ENCODE data around the gene UBTF.

Gene UBTF, protein sequence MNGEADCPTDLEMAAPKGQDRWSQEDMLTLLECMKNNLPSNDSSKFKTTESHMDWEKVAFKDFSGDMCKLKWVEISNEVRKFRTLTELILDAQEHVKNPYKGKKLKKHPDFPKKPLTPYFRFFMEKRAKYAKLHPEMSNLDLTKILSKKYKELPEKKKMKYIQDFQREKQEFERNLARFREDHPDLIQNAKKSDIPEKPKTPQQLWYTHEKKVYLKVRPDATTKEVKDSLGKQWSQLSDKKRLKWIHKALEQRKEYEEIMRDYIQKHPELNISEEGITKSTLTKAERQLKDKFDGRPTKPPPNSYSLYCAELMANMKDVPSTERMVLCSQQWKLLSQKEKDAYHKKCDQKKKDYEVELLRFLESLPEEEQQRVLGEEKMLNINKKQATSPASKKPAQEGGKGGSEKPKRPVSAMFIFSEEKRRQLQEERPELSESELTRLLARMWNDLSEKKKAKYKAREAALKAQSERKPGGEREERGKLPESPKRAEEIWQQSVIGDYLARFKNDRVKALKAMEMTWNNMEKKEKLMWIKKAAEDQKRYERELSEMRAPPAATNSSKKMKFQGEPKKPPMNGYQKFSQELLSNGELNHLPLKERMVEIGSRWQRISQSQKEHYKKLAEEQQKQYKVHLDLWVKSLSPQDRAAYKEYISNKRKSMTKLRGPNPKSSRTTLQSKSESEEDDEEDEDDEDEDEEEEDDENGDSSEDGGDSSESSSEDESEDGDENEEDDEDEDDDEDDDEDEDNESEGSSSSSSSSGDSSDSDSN

DNA sequence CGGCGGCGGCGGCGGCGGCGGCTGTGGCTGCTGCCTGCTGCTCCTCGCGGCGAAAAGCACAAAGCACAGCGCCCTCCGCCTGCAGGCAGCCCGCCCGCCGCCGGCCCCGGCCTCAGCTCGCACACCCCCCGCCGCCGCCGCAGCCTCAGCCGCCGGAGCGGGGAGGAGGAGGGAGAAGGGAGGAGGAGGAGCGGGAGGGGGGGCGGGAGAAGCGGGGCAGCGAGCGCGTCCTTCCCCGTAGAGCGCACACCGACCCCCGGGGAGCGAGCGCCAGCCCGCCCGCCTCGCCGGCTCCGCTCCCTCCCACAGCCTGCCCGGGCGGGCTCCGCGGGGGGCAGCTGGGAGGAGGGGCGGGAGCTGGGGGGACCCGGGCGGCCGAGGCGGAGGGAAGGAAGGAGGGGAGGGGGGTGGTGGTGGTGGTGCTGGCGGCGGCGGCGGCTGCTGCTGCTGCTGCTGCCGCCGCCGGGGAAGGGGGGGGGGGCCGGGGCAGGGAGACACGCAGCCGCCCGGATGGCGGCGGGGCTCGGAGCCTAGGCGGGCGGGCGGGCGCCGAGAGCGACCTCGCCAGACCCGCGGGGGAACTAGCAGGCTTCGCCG is at the start of gene UBTF:
Gene UBTF (minus strand): TSS at position 60 of the 597 bp plus-strand sequence. CDS start 1,446 bp downstream, outside the sequence.
- peak; percentile 45 for DNase-seq

DNA sequence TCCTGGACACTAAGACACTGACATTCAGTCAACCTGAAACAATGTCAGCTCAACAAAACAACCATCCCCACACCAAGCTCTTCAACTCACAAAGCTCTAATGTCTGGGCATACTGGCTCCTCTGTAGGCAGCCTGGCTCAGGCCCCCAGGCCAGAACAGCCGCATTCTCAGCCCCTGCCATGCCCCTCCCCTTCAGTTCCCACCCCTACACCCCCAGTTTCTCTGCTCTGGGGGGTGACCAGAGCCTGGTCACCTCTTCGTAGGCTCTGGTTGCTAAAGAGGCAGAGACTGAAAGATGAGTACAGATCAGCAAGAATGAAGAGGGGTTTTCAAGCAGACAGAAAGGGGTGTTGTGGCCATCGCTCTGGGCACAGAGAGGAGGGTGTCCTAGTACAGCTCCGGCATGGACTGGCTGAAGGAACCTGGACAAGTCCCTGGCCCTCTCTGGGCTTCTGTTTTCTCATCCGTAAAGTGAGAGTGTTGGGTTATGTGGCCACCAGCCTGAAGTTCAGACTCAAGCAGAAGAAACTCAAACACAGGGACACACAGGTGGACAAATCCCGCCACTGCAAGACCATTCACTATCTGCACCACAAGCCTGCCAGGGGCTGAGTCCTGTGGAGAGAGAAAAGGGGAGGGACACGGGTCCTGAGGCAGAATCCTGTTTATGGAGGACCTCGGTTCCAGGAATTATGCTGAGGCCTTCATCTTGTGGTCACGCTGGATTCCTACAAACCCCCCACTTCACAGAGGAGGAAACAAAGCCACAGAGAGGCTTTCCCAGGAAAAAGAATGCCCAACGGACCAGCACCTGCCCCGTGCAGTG is 49.4 kb upstream of the UBTF start:
- DNase-seq, result no peak

DNA sequence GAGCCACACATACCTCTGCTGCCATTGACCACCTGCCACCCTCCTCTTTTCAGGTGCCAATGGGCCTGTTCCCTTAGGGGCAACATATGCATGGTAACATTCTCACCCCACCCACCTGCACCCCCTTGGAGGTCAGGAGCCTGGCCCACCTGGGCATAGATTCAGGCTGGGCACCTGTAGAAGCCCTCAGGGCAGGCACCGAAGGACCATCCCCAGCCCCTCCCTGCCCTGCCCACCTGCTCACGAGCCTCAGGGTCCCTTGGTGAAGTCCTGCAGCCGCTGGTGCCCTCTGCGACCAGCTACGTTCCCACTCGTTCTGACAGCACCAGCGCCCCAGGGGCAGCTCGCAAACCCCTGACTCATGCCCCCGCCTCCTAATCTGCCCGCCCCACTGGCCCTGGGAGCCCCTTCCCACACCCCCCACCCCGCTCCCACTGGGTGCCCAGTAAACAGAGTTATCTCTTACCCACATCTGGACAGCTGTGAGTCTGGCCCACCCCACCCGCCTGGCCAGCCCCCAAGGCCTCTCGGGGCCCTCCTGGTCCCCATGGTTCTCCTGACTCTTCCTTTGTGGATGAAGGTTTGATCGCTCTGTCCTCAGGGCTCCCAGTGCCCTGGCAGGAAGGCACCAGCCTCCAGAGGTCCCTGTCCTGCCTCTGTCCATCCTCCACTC is 48.5 kb upstream of the UBTF start, which contains the start of gene SLC4A1:
Gene SLC4A1 (minus strand): TSS at position 318 of the 673 bp plus-strand sequence. CDS start 5,269 bp downstream, outside the sequence.
- no peak for DNase-seq

DNA sequence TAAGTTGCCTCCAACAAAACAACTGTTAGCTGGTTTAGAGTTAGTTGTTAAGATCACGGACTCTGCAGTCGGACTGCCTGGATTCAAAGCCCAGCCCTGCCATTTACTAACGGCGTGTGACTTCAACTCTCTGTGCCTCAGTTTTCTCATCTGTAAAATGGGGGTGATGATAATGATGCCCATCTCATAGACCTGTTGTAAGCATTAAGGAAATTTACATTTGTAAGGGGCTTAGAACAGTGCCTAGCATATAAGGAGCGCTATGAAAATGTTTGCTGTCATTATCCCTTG is 47.6 kb upstream of the UBTF start:
- no peak for DNase-seq

DNA sequence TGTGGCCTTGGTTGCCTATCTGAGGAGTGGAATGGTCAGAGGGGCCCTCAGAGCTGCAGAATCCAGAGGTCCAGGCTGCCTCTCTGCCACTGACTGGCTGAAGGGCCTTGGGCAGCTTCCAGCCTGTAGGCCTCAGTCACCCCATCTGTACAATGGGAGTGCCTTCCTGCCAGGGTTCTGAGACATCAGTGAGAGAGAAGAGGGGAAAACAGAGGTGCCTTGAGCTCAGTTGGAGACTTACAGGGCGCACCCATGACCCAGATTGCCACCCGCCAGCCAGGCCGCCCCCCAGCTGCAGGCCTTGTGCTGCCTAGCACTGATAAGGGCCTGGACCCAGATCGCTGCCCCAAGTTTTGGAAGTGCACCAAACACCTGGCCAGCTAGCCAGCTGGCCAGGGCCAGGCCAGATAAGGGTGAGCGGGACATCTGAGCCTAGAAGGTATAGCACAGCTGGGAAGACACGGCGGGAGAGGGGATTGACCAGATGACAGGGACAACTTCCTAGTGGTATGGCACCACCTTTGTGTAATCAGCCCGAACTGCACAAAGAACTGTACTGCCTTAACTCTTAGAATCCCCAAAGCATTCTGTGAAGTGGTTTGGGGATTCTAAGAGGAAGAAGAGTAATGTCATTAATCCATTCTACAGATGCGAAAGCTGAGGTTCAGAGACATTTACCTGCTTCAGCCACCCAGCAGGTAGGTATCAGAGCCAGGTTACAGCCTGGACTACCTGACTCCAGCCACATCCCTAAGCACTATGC is 47.1 kb upstream of the UBTF start:
- no peak for DNase-seq

DNA sequence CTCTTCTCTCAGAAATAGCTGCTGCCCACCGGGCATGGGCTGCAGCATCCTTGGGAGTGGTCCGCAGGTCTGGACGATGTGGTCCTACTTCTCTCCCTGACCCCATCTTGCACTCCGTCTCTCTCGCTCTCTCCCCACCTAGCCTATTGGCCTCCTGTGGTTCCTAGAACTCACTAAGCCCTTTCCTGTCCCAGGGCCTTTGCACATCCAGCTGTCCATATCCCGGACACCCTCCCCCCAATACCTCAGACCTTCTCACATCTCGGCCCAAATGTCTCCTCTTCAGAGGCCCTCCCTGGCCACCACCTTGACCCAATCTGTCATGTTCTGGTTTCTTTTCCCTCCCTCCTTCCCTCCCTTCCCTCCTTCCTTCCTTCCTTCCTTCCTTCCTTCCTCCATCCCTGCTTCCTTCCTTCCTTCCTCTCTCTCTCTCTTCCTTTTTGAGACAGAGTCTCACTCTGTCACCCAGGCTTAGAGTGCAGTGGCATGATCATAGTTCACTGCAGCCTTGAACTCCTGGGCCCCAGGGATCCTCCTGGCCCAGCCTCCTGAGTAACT is 43.9 kb upstream of the UBTF start:
- no peak for DNase-seq

DNA sequence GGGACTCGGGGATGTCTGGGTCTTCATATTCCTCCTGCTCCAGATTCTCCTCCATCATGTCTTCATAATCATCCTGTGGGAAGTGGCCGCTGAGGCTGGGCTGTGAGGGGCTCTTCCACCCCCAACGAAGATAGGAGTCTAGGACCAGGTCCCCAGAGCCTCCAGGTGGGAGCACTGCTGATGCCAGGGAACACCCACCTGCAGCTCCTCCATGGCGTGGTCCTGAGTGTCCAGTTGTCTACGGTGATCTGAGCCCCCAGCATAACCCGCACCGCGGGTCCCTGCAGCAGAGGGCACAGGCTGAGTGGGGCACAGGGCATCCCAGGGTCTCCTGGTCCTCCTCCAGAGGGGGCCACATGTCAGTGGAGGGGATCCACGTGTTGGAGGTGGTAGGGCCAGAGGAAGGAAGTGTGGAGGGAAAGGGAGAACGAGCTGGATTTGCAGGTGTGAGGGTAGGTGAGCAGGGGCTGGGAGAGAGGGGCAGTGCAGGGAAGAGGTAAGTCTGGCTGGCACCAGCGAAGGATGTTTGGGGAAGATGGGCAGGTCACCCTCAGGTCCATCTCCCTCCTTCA is 43.3 kb upstream of the UBTF start:
- no peak for DNase-seq

DNA sequence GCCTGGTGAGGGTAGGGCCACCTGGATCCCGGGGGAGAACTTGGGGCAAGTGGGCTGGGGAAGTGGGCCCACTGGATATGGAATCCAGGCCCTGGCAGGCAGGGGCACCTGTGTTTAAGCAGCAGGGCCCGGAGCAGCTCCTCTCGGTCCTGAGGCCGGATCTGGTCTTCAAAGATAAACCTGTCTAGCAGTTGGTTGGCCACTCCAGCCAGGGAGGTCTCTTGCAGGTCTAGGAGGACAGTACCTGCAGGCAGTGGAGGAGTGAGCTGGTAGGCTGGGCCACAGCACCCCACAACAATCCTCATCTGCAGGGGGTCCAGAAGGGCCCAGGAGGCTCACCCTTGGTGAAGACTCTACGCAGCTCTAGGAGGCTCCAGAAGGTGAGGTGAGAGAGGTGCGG is 40.8 kb upstream of the UBTF start:
- DNase-seq, result no peak

DNA sequence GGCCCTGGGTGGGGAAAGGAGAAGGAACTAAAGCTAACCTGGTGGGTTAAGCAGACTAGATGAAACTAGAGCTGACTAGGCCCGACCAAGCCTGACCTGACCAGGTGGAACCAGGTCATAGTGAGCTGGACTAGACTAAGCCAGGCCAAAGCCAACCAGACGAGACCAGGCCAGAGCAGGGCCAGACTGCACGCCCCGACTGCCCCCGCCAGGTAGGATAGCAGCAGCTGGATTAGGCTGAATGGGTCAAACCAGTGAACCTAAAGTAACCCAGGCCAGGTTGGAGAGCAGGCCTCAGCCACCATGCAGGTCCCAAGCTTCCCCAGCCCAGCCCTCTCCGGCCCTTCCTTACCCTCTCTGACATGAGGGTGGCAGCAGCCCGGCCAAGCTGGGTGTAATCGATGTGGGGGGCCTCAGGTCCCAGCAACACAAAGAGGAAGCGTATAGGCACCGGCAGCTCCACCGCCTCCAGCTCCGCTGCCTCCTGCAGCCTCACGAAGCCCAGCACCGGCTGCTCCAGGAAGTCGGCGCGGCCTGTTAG is 39.4 kb upstream of the UBTF start:
- no peak for DNase-seq

DNA sequence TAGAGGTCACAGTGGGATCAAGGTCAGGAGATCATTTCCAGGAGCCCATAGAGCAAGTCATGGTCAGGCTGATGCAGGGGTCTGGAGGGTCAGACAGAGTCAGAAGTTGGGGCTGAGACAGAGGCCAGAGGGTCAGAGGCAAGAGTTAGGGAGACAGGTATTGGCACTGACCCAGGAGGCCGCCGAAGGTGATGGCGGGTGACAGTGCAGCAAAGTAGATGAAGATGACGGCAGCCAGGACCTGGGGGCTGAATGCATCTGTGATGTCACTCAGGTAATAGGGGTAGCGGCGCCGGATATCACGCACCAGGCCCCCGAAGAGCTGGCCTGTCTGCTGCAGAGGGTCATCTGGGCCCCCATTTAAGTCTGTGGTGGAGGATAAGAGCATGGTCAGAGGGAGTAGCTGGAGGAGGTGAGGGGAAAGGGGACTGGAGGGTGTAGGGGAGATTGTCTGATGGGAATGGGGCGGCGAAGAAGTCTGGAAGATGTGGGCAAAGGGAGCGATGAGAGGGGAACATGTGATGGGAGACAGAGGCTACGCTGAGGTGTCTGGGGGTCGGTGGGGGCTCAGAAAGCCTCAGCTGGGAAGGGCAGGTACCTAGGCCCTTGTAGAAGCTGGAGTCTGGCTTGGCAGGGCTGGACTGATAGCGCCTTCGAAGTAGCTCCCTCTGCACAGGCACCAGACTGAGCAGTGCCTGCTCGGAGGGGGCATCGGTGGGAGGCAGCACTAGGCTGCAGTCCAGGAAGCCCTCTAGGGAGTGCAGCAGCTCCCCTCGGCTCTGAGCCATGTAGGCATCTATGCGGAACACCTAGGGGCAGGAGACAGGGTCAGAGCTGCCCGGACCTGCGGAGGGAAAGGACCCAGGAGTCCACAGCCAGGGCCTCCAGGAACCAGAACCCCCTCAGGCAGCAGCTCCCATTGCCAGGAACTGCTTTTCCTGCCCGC is 38.6 kb upstream of the UBTF start:
- no peak for DNase-seq

DNA sequence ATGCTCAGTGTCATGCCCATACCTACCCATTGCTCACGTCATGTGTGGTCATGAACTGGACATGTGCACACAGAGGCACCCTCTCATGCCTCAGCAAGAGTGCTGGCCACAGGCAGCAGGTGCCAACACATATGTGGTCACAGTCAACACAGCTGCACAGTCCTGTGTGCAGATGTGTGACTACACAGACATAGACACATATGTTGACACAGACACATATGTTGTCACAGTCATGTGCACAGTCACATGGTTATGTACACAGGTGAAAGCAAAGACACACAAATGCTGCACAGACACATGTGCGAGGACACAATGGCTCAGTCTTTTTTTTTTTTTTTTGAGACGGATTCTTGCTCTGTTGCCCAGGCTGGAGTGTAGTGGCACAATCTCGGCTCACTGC is 37.2 kb upstream of the UBTF start:
- DNase-seq, result no peak

DNA sequence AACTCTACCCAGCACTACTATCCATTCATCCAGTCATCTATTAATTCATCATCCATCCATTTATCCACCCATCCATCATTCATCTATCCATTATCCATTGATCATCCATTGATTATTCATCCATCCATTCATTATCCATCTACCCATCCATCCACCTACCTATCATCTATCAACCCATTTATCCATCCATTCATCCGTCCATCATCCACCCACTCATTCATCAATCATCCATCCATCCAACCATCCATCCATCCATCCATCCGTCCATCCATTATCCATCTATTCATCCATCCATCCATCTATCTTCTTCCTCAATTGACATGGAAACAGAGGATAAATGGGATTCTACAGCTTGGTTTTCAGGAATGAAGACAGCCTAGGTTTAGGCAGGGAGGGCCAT is 36.4 kb upstream of the UBTF start:
- no peak for DNase-seq

DNA sequence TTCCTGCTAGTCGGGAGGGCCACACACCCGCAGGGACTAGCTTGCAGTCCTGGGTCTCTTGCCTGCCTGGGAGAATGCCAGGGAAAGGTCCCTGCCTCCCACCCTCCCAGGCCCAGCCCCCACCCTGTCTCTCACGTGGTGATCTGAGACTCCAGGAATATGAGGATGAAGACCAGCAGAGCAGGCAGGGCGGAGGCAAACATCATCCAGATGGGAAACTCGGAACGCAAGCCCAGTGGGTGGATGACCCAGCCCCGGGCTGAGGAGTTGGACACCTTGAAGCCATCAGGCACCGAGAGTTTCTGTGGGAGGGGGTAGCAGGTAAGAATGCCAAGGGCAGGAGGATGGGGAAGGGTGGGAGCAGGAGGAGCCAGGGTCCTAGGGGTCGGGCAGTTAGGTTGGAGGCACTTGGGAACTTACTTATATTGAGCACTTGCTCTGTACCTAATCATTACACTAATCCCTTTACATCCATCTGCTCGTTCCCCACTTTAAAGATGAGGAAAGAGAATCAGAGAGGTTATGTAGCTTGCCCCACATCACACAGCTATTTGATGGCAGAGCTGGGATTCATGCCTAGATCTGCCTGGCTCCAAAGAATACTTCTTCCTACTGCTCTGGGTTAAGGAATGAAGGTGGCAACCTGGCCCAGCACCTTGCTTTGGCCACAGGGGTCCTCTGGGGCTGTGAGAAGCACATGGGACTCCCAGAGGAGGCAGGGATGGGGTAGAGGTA is 35.1 kb upstream of the UBTF start:
- no peak for DNase-seq

DNA sequence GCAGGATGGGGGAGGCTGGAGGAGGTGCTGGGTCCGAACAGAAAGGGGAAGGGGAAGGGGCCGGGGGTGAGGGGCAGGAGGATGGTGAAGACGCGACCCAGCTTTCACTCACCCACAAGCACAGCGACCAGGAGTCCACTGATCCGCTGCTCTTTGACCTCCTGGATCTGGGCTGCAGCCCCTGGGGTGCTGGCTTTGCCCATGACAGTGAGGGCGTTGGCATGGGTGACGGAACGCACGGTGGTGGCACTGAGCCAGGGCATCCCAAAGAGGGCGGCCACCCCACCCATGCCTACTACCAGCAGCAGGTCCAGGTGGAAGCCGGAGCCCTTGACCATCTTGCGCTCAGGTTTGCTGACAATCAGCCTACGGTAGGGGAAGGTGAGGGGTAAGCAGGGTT is 33.5 kb upstream of the UBTF start:
- DNase-seq, result no peak

DNA sequence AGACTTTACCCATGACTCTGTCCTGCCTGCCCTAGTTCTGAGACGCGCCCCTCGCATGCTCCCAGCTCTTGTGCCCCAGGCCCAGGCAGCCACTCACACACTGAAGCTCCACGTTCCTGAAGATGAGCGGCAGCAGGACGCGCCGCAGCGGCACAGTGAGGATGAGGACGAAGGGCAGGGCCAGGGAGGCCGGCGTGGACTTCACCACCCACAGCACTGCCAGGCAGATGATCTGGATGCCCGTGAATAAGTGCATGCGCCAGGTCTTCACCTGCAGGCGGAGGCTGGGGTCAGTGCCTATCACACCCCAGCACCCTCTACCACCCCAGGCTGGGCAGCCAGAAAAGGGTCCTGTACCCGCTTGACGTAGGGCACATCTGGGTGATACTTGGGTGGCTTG is 31.6 kb upstream of the UBTF start:
- no peak for DNase-seq

DNA sequence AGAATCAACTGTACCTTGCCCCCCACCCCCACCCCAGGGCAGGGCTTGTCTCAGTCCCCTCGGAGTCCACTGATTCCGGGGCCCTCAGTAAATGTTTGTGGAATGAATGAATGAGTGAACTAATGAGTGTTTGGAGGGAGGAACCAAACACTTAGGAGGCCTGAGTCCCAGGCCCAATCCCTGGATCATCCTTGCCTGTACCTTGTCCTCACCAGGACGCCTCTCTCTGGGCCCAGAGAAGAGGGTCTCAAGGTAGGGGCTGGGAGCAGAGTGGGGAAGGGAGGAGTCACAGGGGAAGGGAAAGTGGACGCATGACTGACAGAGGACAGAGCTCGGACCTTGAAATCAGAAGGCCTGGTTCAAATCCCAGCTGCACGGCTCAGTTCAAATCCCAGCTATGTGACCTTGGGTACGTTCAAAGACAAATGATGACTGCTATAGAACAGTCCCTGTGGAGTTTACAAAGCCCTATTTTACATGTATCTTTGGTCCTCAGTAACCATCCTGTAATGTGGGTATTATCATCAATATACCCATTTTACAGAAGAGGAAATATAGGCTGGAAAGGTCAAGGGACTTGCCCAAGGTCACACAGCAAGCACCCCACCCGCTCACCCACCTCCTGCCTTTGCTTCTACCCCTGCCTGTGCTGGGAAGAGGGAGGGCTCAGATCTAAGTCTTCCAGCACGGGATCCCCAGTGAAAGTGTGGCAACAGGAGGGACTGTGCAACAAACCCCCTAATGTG is 30.2 kb upstream of the UBTF start:
- no peak for DNase-seq

DNA sequence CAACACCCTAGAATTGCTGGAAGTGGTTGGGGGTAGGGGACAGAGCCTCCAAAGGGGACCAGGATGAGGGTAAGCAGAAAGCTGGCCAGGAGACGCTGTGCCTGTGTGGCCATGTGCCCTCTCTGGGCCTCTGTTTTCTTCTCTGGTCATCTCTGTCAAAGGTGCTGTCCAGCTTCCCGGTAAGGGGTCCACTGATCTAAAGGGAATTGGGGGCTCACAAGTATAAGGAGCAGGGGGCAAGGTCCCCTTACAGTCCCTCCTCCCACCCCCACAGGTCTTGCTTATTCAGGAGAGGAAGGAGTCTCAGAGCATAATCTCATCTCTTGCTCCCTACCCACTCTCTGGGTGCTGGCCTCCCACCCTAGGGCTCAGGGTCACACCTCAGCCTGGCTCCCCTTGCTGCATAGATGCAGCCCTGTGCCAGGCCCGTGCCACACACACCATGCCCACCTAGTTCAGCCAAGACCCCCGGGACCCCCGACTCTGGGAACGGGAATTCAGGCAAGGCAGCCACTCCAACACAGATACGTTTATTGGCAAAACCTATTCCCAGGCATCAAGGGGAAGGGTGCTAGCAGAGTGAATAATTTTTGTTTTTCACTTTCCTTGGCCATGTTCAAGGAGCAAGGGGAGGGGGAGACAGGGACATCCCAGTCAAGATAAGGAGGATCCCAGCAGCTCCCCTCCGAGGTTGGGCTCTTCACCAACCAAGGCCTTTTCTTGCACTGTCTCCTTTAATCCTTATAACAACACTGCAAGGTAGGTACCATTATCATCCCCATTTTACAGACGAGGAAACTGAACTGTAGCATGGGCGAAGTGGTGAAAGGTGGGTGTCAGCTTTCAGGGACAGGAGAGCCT is 28.6 kb upstream of the UBTF start:
- no peak for DNase-seq
